HUDEP-2 (cell line): ENCODE results near the gene CPSF6.
"Not testable (repeated sequence)": the region's sequence is repeated elsewhere in the genome, so short reads cannot be mapped to it uniquely, and the experiment has no call there.

Experiments
- DNase-seq, 76 experiments: peaks; one replicate each; lab custom pipeline; 2025; ENCODE audit not compliant: unreplicated experiment in 76 of 76; lab: John Stamatoyannopoulos, UW

CPSF6 gene

DNA sequence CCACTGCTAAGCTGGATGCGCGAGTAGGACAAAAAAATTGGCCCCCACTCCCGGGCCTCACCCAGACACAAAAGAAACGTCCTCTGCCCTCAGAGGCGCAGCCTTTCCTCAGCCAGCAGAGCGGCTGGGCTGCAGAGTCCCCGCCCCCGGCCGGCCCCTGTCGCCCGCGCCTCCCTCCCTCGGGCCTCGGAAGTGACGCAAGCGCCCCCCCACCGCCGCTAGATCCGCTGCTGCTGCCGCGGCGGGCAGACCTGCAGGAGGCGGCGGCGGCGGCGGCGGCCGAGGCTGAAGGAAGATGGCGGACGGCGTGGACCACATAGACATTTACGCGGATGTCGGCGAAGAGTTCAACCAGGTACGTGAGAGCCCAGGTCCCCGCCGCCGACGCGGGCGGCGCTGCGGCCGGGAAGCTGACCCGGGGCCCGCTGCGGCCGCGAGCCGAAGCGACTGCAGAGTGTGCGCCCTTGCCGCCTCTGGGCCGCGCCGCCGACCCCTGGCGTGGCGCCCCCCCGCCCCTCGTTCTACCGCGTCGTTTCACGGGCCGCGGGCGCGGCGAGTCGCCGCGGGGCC lies at the start of gene CPSF6:
TSS of gene CPSF6 (plus strand) at position 218 of the 570 bp plus-strand sequence. CDS start at position 296, 78 bp downstream.
- peak in 74 of 76 experiments; percentile 17 to 96 (median 88) for DNase-seq

DNA sequence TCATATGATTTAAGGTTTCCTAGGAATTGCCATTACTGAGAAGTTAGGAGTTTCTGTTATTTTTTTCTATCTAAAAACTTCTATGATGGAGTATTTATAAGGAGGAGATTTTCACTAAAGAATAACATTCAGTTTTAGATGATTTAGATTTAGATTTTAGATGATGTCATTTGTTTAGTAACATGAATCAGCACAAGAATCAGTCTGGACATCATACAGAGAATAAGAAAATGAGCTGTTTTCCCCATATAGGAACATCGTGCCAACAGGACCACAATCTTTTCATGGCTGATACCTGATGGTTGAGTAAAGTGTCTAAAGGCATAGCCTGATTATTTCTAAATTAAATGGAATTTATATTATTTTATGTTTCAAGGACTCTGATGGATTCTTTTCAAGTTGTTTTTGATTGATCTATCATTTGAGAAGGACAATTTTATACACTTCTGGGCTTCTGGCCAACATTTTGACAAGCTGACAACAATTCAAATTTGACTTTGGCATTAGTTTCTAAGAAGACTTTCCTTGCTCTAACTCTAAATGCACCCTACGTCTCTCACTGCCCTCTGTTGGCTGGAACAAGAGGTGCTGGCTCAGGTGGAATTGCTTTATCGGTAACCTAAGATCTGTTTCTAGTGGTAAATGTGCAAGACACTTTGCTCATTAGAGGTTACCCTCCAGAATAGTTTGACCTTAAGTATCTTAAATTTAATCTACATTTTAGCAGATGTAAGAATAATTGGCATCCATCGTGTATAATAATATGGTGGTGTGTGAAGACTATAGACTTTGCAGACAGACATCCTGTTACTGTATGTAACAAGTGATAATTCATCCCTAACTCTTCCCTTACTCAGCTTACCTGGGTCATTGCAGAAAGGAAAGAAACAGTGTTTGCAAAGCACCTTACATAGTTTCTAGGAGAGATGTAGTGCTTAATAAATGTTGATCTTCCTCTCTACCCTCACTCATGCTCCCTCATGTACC lies 42.8 kb upstream of the CPSF6 start:
- DNase-seq, result peak in 10 of 76 experiments; percentile 1 to 46 (median 12)

DNA sequence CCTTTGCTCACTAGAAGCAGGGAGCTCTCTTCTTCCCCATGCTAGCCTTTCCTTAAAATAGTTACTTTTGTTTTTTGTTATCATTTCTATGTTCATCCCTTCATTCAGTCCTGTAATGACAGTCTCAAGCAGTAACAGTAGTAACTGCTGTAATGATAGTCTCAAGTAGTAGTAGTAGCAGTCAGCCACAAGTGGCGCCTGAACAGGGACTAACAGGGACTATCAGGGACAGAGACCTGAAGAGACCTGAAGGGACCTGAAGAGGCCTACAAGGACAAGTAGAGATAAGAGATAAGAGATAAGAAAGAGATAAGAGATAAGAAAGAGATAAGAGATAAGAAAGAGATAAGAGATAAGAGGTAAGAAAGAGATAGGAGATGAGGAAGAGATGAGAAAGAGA lies 39.4 kb upstream of the CPSF6 start:
- not testable (repeated sequence) for DNase-seq

GRCh38 chr12:69204191-69204590 lies 35.2 kb upstream of the CPSF6 start:
- DNase-seq, result no peak

- DNase-seq, result no peak
Measured at GRCh38 chr12:69210661-69211060, 28.7 kb upstream of the CPSF6 start.

DNA sequence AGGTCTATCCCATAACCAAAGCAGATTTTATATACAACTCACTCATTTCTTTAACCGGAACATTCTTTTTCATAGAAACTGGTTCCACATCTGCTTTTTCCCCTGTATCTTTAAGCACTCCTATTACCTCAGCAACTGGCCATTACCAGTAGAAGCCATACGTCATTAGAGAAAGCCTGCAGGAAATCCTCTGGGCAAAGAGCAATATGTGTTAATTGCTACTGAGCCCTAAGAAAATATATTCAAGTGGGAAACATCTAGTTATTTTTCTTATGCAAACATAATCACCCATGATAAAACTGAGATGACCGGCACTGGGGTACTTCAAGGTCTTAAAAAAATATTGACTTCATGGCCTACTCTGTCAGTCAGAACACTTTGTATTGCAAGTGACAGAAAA lies 28.2 kb upstream of the CPSF6 start:
- DNase-seq, result no peak

GRCh38 chr12:69214169-69214568 lies 25.2 kb upstream of the CPSF6 start:
- DNase-seq, result no peak

- no peak for DNase-seq
Measured at GRCh38 chr12:69225251-69225910, 14.0 kb upstream of the CPSF6 start.

- no peak for DNase-seq
Measured at GRCh38 chr12:69231479-69231878, 7.9 kb upstream of the CPSF6 start.

DNA sequence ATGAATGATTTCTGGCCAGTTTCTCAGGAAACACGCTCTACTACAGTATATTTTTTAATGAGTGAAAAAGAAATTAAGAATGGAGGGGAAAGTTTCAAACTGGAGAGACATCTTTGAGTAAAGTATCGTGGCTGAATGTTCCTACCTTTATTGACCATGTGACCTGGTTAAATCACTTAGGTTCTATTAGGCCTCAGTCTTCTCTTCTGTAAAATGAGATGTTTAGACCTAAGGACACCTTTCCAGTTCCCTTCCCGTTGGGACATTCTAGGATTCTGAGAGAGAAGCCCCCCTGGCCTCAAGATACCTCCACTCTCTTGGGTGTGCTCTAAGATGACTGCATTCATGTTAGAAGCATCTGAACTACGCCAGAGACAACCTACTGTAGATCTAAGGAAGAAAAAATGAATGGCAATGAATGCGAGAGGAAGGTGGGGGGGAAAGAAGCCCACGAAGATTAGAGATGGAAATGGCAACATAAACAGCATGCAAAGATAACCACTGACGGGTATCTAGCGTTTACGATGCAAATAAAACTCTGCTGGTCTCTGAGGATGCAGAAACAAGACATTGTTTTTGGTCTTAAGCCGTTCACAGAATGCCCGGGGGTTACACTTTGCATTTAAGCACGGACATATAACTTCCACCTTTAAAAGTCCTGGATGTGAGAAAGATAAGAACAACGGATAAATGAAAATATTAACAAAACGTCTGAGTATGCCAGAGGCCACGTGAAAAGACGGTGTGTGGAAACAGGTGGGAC lies 599 bp upstream of the CPSF6 start:
- no peak for DNase-seq

DNA sequence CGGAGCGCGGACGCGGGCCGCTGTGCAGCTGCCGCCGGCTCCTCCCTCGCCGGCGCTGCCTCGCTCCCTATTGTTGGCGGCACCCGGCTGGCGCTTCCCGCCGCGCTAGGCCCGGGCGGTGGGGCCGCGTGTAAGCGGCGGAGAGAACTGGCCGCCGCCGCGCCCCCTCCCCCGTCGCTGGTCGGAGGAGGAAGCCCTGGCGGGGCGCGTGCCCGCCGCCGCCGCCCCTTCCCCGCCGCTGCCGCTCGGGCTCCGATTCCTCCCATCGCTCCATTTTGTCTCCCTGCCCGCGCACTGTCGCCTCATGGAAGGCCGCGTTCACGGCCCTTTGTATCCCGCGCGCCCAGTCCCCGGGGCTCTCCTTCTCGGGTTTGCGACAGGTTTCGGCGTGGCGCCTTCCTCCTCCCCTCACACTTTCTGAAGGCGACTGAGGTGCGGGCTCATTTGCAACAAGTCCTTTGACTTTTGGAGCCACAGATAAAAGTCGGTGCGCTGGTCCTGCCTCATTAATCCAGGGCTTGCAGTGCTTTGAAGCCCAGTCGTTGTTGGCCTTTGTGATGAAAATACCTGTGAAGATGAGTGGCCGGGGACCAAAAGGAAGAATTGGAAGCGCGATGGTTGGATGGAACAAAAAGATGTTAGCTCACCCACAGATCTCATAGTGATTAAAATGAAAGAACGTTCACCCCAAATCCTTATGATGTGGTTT lies 707 bp downstream of the CPSF6 start:
- peak in 21 of 76 experiments; percentile 3 to 48 (median 22) for DNase-seq

- peak in 2 of 76 experiments; percentile 2 to 5 for DNase-seq
Measured at GRCh38 chr12:69240631-69240995, 1.2 kb downstream of the CPSF6 start.

DNA sequence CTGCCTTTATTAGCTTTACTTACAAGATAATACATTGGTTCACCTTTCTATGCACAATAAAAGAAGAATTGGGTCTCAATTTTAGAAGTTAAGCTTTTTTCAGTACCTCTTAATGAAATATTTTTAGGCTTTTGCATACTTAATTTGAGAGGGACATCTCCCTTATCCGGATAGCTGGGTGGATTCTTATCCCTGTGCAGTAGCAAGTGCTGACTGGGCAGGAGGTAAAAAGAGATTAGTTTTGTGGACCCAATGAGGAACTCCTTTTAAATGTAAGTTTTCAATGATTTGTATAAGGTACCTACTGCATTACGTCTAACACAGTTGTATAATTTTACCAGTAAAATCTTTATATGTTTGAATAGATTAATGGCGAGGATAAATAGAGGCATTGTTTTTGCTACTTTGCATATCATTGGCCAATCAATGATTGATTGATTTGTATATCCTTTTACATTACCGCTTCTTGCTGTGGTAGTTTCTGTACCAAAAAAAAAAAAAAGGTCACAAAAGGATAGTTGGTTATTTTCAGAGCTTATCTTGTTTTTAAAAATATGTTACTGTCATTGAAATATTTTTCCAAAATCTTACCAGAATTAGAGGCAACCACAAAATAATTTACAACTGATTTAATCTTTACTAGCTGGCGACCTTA lies 2.2 kb downstream of the CPSF6 start:
- DNase-seq, result peak in 8 of 76 experiments; percentile 4 to 14 (median 8)

- peak in 19 of 76 experiments; percentile 2 to 27 (median 16) for DNase-seq
Measured at GRCh38 chr12:69243099-69244084, 4.0 kb downstream of the CPSF6 start.

DNA sequence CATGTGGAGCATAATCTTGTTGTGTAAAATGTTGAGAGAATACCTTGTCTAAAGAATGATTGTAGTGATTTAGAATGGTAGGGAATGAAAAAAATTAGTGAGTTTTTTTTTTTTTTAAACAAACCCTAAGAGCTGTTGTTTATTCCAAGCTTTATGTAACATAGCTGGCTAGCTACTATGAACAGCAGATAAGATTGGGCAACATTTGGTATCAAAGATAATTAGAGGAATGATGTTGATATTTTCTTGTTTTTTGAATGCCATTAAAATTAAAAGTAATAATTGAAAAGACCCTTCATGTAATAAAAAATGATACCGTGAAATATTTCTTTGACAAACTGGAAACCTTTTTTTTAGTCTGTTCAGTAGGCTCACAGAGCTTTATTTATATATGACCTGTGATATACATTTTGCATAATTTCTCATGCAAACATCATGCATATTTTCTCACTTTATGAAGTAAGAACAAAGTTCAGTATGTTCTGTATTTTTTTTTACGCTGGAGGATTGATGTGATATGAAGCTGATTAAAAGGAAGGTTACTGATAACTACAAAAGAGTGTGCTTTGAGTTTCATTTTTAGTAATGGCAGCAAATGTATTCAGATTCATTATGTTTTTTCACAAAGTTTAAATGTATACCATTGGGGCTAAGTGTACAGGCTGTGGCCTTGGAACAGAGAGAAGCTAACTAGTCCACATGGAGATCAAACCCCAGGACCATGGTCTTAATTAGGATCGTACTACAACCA lies 8.1 kb downstream of the CPSF6 start:
- no peak for DNase-seq

DNA sequence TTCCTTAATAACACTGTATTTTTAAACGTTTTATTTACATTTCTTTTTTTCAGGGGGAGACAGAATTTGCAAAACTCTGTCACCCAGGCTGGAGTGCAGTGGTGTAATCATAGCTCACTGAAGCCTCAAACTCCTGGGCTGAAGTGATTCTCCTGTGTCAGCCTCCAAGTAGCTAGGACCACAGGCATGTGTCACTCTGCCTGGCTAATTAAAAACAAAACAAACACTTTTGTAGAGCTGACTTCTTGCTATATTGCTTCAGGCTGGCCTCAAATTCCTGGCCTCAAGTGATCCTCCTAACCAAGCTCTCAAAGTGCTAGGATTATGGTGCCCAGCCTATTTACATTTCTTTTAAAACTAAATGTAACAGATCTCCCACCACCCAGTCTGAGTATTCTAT lies 12.7 kb downstream of the CPSF6 start:
- no peak for DNase-seq

- peak in 23 of 76 experiments; percentile 9 to 59 (median 24) for DNase-seq
Measured at GRCh38 chr12:69254046-69254445, 14.7 kb downstream of the CPSF6 start.

DNA sequence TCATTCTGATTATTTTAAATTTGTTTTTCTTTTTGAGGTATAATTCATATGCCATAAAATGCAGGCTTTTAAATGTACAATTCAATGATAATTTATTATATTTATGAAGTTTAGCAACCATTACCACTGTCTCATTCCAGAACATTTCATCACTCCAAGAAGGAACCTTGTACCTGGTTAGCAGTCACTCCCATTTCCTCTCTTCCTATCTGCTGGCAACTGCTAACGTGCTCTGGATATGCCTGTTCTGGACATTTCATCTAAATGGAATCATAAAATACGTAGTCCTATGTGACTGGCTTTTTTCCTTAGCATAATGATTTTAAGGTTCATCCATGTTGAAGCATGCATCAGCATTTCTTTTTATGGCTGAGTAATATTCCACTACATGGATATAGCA lies 15.5 kb downstream of the CPSF6 start:
- no peak for DNase-seq
